IMR-90 (cell line): ENCODE results near the gene HSP90AB1. TPM values are rescaled to one million over a fixed set of nuclear protein-coding genes. Genes with fewer than 3 reads are reported as not detected.
A peak's percentile ranks its signal among the peaks of the same experiment; 100 is the strongest.

Source experiments
- ATAC-seq: fragments of 200-7000 bp; cut with Tn5 transposase; 2 replicates; pipeline ENCODE4 v1.9.1; 2020; ENCODE audit warnings: low read depth, mild to moderate bottlenecking, moderate library complexity
- BruUV-seq: library from RNA; stranded (reverse); fragments of 400-500 nt; replicated peaks from 2 replicates; lab custom pipeline; 2021; lab: Mats Ljungman, UMichigan
- CTCF ChIA-PET: fragments of 300-600 bp; formaldehyde crosslinking; extraction: SDS; loops from one replicate; lab custom pipeline; 2021; ENCODE audit warnings: antibody characterized with exemption; lab: Yijun Ruan, JAX
- POLR2A ChIA-PET: fragments of 300-600 bp; sonication (Branson Sonifier 250); formaldehyde crosslinking; loops from one replicate; lab custom pipeline; 2022; ENCODE audit warnings: antibody characterized with exemption; ENCODE audit not compliant: unreplicated experiment; lab: Charles Lee
- DNase-seq: peaks from one replicate; pipeline ENCODE4 v3.0.0; 2013
- H2AFZ ChIP-seq: replicated peaks from 2 replicates; pipeline ENCODE3; 2013; ENCODE audit warnings: low read length, mild to moderate bottlenecking; ENCODE audit not compliant: poor library complexity
- H2AK5ac ChIP-seq: 2 replicates; pipeline ENCODE4 v1.6.1; 2013; ENCODE audit warnings: low read depth, low read length, inconsistent platforms
- H2AK9ac ChIP-seq: replicated peaks from 2 replicates; pipeline ENCODE3; 2013; ENCODE audit warnings: mild to moderate bottlenecking, low read depth, low read length, moderate library complexity; ENCODE audit not compliant: poor library complexity
- H2BK120ac ChIP-seq: 2 replicates; pipeline ENCODE4 v1.6.1; 2013; ENCODE audit warnings: low read depth, low read length, inconsistent platforms
- H2BK15ac ChIP-seq: 3 replicates; pipeline ENCODE4 v1.6.1; 2013; ENCODE audit warnings: low read depth, low read length, inconsistent platforms
- H2BK20ac ChIP-seq: 2 replicates; pipeline ENCODE4 v1.6.1; 2013; ENCODE audit warnings: low read depth, mild to moderate bottlenecking, inconsistent platforms, low read length, moderate library complexity
- H2BK5ac ChIP-seq: 2 replicates; pipeline ENCODE4 v1.6.1; 2013; ENCODE audit warnings: mild to moderate bottlenecking, low read depth, low read length, inconsistent platforms; ENCODE audit not compliant: poor library complexity, severe bottlenecking
- H3K14ac ChIP-seq: replicated peaks from 2 replicates; pipeline ENCODE4 v1.6.1; 2013; ENCODE audit warnings: low read depth, low read length, inconsistent platforms
- H3K18ac ChIP-seq: 2 replicates; pipeline ENCODE4 v1.6.1; 2013; ENCODE audit warnings: low read depth, low read length, control low read depth
- H3K23ac ChIP-seq: 2 replicates; pipeline ENCODE4 v1.6.1; 2013; ENCODE audit warnings: low read depth, low read length, inconsistent platforms
- H3K27ac ChIP-seq: 2 replicates; pipeline ENCODE4 v1.5.1; 2013; ENCODE audit warnings: mild to moderate bottlenecking, control low read depth, low read length; ENCODE audit not compliant: insufficient read depth
- H3K27me3 ChIP-seq: 2 replicates; pipeline ENCODE4 v1.6.1; 2013; ENCODE audit warnings: low read length; ENCODE audit not compliant: control insufficient read depth, insufficient read depth
- H3K36me3 ChIP-seq: 2 replicates; pipeline ENCODE4 v1.6.1; 2013; ENCODE audit warnings: low read length, mixed read lengths; ENCODE audit not compliant: control insufficient read depth, insufficient read depth
- H3K4ac ChIP-seq: 2 replicates; pipeline ENCODE4 v1.6.1; 2013; ENCODE audit warnings: low read depth, low read length, inconsistent platforms
- H3K4me1 ChIP-seq: 2 replicates; pipeline ENCODE4 v1.6.1; 2013; ENCODE audit warnings: low read length, mixed read lengths; ENCODE audit not compliant: control insufficient read depth, insufficient read depth
- H3K4me2 ChIP-seq: 2 replicates; pipeline ENCODE4 v1.6.1; 2013; ENCODE audit warnings: low read depth, mild to moderate bottlenecking, control low read depth, low read length, moderate library complexity
- H3K4me3 ChIP-seq: 2 replicates; pipeline ENCODE4 v1.5.1; 2013; ENCODE audit warnings: low read depth, mild to moderate bottlenecking, control low read depth, low read length, moderate library complexity; ENCODE audit not compliant: insufficient read depth
- H3K56ac ChIP-seq: 2 replicates; pipeline ENCODE4 v1.6.1; 2013; ENCODE audit warnings: low read length, inconsistent platforms; ENCODE audit not compliant: insufficient read depth; ENCODE audit errors: extremely low read depth
- H3K79me1 ChIP-seq, 2 experiments: 2 replicates each; pipeline ENCODE4 v1.6.1; 2013; ENCODE audit warnings: low read length in 2 of 2, inconsistent platforms in 1 of 2, low read depth in 1 of 2
- H3K9ac ChIP-seq: 2 replicates; pipeline ENCODE4 v1.6.1; 2013; ENCODE audit warnings: low read depth, low read length, control low read depth
- H3K9me1 ChIP-seq: 2 replicates; pipeline ENCODE4 v1.6.1; 2013; ENCODE audit warnings: low read length, inconsistent platforms; ENCODE audit not compliant: insufficient read depth
- H3K9me3 ChIP-seq: 2 replicates; pipeline ENCODE4 v1.6.1; 2013; ENCODE audit warnings: low read length; ENCODE audit not compliant: control insufficient read depth, insufficient read depth
- H4K20me1 ChIP-seq: 2 replicates; pipeline ENCODE4 v1.6.1; 2013; ENCODE audit warnings: low read length, inconsistent platforms; ENCODE audit not compliant: insufficient read depth
- H4K5ac ChIP-seq: 2 replicates; pipeline ENCODE4 v1.6.1; 2013; ENCODE audit warnings: mild to moderate bottlenecking, low read depth, low read length, control low read depth
- H4K8ac ChIP-seq, 2 experiments: 2 replicates each; pipeline ENCODE4 v1.6.1; 2013; ENCODE audit warnings: low read depth in 2 of 2, low read length in 2 of 2, control low read depth in 1 of 2, inconsistent platforms in 1 of 2
- H4K91ac ChIP-seq: 2 replicates; pipeline ENCODE4 v1.6.1; 2013; ENCODE audit warnings: low read depth, low read length, inconsistent platforms; ENCODE audit not compliant: insufficient read depth
- BHLHE40 ChIP-seq: fragments of 150-350 bp; IDR thresholded peaks from 2 replicates; pipeline ENCODE4 v1.6.1; 2016; ENCODE audit warnings: mild to moderate bottlenecking, low read depth, low read length
- CHD1 ChIP-seq: IDR thresholded peaks from 2 replicates; pipeline ENCODE4 v1.6.1; 2012; ENCODE audit warnings: low read depth, low read length, improper control_type of control experiment
- FOS ChIP-seq: fragments of 150-350 bp; IDR thresholded peaks from 2 replicates; pipeline ENCODE4 v1.6.1; 2016; ENCODE audit warnings: low read depth, low read length
- MAFK ChIP-seq: IDR thresholded peaks from 2 replicates; pipeline ENCODE4 v1.6.1; 2012; ENCODE audit warnings: low read depth, low read length, improper control_type of control experiment
- MAZ ChIP-seq: IDR thresholded peaks from 2 replicates; pipeline ENCODE4 v1.6.1; 2012; ENCODE audit warnings: low read depth, mild to moderate bottlenecking, low read length, improper control_type of control experiment, moderate library complexity, borderline replicate concordance
- MXI1 ChIP-seq: IDR thresholded peaks from 2 replicates; pipeline ENCODE4 v1.6.1; 2012; ENCODE audit warnings: low read depth, mild to moderate bottlenecking, low read length, moderate library complexity, borderline replicate concordance
- SMC3 ChIP-seq: fragments of 150-350 bp; IDR thresholded peaks from 2 replicates; pipeline ENCODE4 v1.6.1; 2016; ENCODE audit warnings: low read depth, mild to moderate bottlenecking, antibody characterized with exemption, low read length, moderate library complexity
- USF2 ChIP-seq: fragments of 150-350 bp; IDR thresholded peaks from 2 replicates; pipeline ENCODE4 v1.6.1; 2017; ENCODE audit warnings: mild to moderate bottlenecking, antibody characterized with exemption, low read length, low read depth
- WGBS, 2 experiments: methylation state at CpG; one replicate each; pipeline versions ENCODE4 v1.1.5 to v1.1.7; 2013; ENCODE audit warnings: missing lambda C conversion rate in 2 of 2; ENCODE audit not compliant: insufficient read length in 1 of 2; ENCODE audit errors: extremely low coverage in 2 of 2; 5-methylcytosine and 5-hydroxymethylcytosine counted together
- dilution Hi-C: fragments of 300-500 bp; cut with HindIII; formaldehyde crosslinking; loops from one replicate; pipeline ENCODE4 v1.14.3; 2018; ENCODE audit warnings: low sequenced_read_pairs; ENCODE audit not compliant: unreplicated experiment
- in situ Hi-C: fragments of 300-500 bp; cut with MboI; formaldehyde crosslinking; loops from 3 replicates; pipeline ENCODE4 v1.14.3; 2019; ENCODE audit warnings: low sequenced_read_pairs, inconsistent platforms, mixed read lengths
- intact Hi-C: fragments of 100-400 bp; cut with micrococcal nuclease; formaldehyde crosslinking; loops from 2 replicates; pipeline ENCODE4 v1.10.0; 2022
- polyA plus RNA-seq, 3 experiments: library from polyadenylated mRNA; depleted of rRNA; stranded (reverse); fragments of >200 nt; gene quantifications; 2 replicates each; pipeline ENCODE4 v1.2.3, GENCODE V29; 2012; ENCODE audit warnings: low replicate concordance in 1 of 3
- total RNA-seq: library from RNA; depleted of rRNA; stranded (reverse); fragments of >200 nt; gene quantifications from 2 replicates; pipeline ENCODE4 v1.2.3, GENCODE V29; 2012

Gene HSP90AB1
- total and polyA plus RNA-seq, 2 of the 4 experiments (the other 2 are of a cell fraction), result 887 to 1,307 TPM

- peak; percentile 45; the same call in 1 of the 2 replicates for TF ChIP-seq USF2
These were observed 18.3 kb downstream of the HSP90AB1 start, which contains the start of gene NFKBIE (continued) for GRCh38 chr6:44265007-44265721.

GRCh38 chr6:44265722-44266233 is 18.9 kb downstream of the HSP90AB1 start:
- H3K56ac ChIP-seq, result no peak overlapping the region
- no peak overlapping the region for H3K9ac ChIP-seq
- H2BK120ac ChIP-seq, result no peak overlapping the region
- no peaks in the 10 kb centered on the region for H3K9me3 ChIP-seq
- no peak overlapping the region for H4K91ac ChIP-seq
- no peak overlapping the region for H3K18ac ChIP-seq
- peaks cover 24 to 37% of the 10 kb centered on the region in 2 experiments for H3K79me1 ChIP-seq
- no peak overlapping the region for H3K14ac ChIP-seq
- H2BK5ac ChIP-seq, result no peak overlapping the region
- peaks cover 14% of the 10 kb centered on the region for H3K9me1 ChIP-seq
- H3K23ac ChIP-seq, result no peak overlapping the region
- no TSS peak for BruUV-seq
- TF ChIP-seq MAFK (no peak), USF2 (no peak), FOS (peak; percentile 57; the same call in 1 of the 2 replicates), SMC3 (no peak), BHLHE40 (no peak), MXI1 (no peak), MAZ (no peak), CHD1 (no peak)
- H4K20me1 ChIP-seq, result peaks cover 9% of the 10 kb centered on the region
- no peak overlapping the region for H3K4me3 ChIP-seq
- peak overlapping the region in 1 of 2 experiments; percentile 73; a peak in 1 of 4 replicates for H4K8ac ChIP-seq
- no peak for DNase-seq
- no peak overlapping the region for H2BK15ac ChIP-seq
- H2AFZ ChIP-seq, result peak overlapping the region; percentile 77
- POLR2A ChIA-PET, result no interaction called here
- no peaks in the 10 kb centered on the region for H3K36me3 ChIP-seq
- no peak overlapping the region for H2AK9ac ChIP-seq
- H2AK5ac ChIP-seq, result no peak overlapping the region
- H2BK20ac ChIP-seq, result no peak overlapping the region
- dilution Hi-C loops (no loop called here), in situ Hi-C loops (no loop called here), intact Hi-C loops (no loop called here)
- WGBS, 2 experiments, result 70 to 100% methylated on average over 1 to 10 of the region's 17 CpGs
- no peak overlapping the region for H4K5ac ChIP-seq
- ATAC-seq, result no peak
- no peak overlapping the region for H3K27ac ChIP-seq
- H3K4me2 ChIP-seq, result peak overlapping the region; percentile 47
- H3K4me1 ChIP-seq, result peaks cover 22% of the 10 kb centered on the region
- CTCF ChIA-PET, result interaction anchor here (1.8 kb wide), 1 partner anchor 9 kb away, joined by 4 read pairs; no protein-coding TSS in a partner anchor
- H3K27me3 ChIP-seq, result peaks cover 23% of the 10 kb centered on the region
- H3K4ac ChIP-seq, result no peak overlapping the region
